Esophagus squamous epithelium (tissue), 5 donors: ENCODE data around the gene EIF3K. TPM values are rescaled to one million over a fixed set of nuclear protein-coding genes. Genes with fewer than 3 reads are reported as not detected.

ENCODE experiments used
- DNase-seq: peaks from one replicate; lab custom pipeline; 2025; lab: John Stamatoyannopoulos, UW
- H3K27ac ChIP-seq, 4 donors: fragments of 200-600 bp; sonication (generic); one replicate each; pipeline ENCODE4 v1.5.1; 2016 to 2019; ENCODE audit warnings: mild to moderate bottlenecking in 1 of 4
- H3K27me3 ChIP-seq, 4 donors: fragments of 200-600 bp; sonication (generic); 1 replicate in 3 of 4; 2 replicates in 1 of 4; pipeline versions ENCODE4 v1.5.1 to v1.6.0; 2017 to 2021; ENCODE audit warnings: antibody characterized with exemption in 1 of 4
- H3K36me3 ChIP-seq, 3 donors: fragments of 200-600 bp; sonication (generic); one replicate each; pipeline ENCODE4 v1.5.1; 2016 to 2019
- H3K4me1 ChIP-seq, 3 donors: fragments of 200-600 bp; sonication (generic); one replicate each; pipeline ENCODE4 v1.5.1; 2017 to 2019
- H3K4me3 ChIP-seq, 4 donors: fragments of 200-600 bp; sonication (generic); 1 replicate in 3 of 4; 2 replicates in 1 of 4; pipeline ENCODE4 v1.5.1; 2016 to 2019; ENCODE audit warnings: mild to moderate bottlenecking in 2 of 4, moderate library complexity in 1 of 4
- H3K9me3 ChIP-seq, 3 donors: fragments of 200-600 bp; sonication (generic); one replicate each; pipeline ENCODE4 v1.5.1; 2016 to 2019
- CTCF ChIP-seq, 6 experiments: fragments of 450-650 bp in 4 of 6; fragments of 200-600 bp in 2 of 6; sonication (generic) in 2 of 6; IDR thresholded peaks; one replicate each; pipeline ENCODE4 v1.5.1; 2016 to 2019; ENCODE audit warnings: antibody characterized with exemption in 6 of 6, mild to moderate bottlenecking in 4 of 6, moderate library complexity in 4 of 6
- POLR2A ChIP-seq, 4 donors: fragments of 450-650 bp; IDR thresholded peaks; one replicate each; pipeline ENCODE4 v1.6.1; 2017; ENCODE audit warnings: antibody characterized with exemption in 4 of 4, mild to moderate bottlenecking in 4 of 4, moderate library complexity in 3 of 4
- WGBS, 2 donors: methylation state at CpG; one replicate each; pipeline ENCODE4 v1.1.5; 2018; 5-methylcytosine and 5-hydroxymethylcytosine counted together
- intact Hi-C: fragments of 100-400 bp; cut with DNase I; formaldehyde crosslinking; loops from one replicate; pipeline ENCODE4 v1.15.0; 2022
- total RNA-seq, 4 donors: library from RNA; depleted of rRNA; stranded (reverse); fragments of >200 nt; gene quantifications; one replicate each; pipeline ENCODE4 v1.1.0, GENCODE V29; 2016
- donor health status: DM: yes; HTN: yes; CAD: no.

EIF3K gene
- total RNA-seq, 4 donors from 2014 or later: 437 to 578 (median 516) TPM

- Histone ChIP-seq H3K27ac (peak overlapping the region; percentile 97 to 100 (median 98)), H3K27me3 (no peaks in the 10 kb centered on the region), H3K4me1 (peaks cover 94 to 100% (median 97%) of the 10 kb centered on the region in 3 donors), H3K9me3 (no peaks in the 10 kb centered on the region), H3K36me3 (peaks cover 0 to 41% (median 4%) of the 10 kb centered on the region in 3 donors), H3K4me3 (peak overlapping the region in 1 of 4 donors; percentile 9)
- no peak for TF ChIP-seq POLR2A (IDR thresholded peaks at IDR 0.05)
- no peak for TF ChIP-seq CTCF (IDR thresholded peaks at IDR 0.05)
- no peak for DNase-seq
- intact Hi-C loops: no loop called here
- 45 to 60% methylated on average over 9 to 10 of the region's 13 CpGs for WGBS, 2 donors
Observed at GRCh38 chr19:38665219-38665931, 46.4 kb downstream of the EIF3K start.

- H3K4me3 ChIP-seq: peak overlapping the region in 1 of 4 donors; percentile 29
- no peak for DNase-seq
- 39 to 43% methylated on average over 11 to 14 of the region's 19 CpGs for WGBS, 2 donors
Observed at GRCh38 chr19:38665950-38666662, 47.1 kb downstream of the EIF3K start.

GRCh38 chr19:38666663-38667511 is 47.9 kb downstream of the EIF3K start:
- Histone ChIP-seq H3K27ac (peak overlapping the region; percentile 97 to 100 (median 98)), H3K4me1 (peaks cover 80 to 100% (median 91%) of the 10 kb centered on the region in 3 donors), H3K9me3 (no peaks in the 10 kb centered on the region), H3K4me3 (peak overlapping the region in 1 of 4 donors; percentile 29), H3K27me3 (no peaks in the 10 kb centered on the region), H3K36me3 (peaks cover 0 to 32% (median 4%) of the 10 kb centered on the region in 3 donors)
- intact Hi-C loops: no loop called here
- DNase-seq: no peak
- peak in 2 of 4 donors; percentile 8 to 22 for TF ChIP-seq POLR2A (IDR thresholded peaks at IDR 0.05)
- TF ChIP-seq CTCF (IDR thresholded peaks at IDR 0.05): no peak
- 10 to 29% methylated on average over 9 to 10 of the region's 10 CpGs for WGBS, 2 donors

More at GRCh38 chr19:38665950-38666662, 47.1 kb downstream of the EIF3K start:
- TF ChIP-seq POLR2A (IDR thresholded peaks at IDR 0.05): peak in 2 of 4 donors; percentile 16 to 28
- no peak for TF ChIP-seq CTCF (IDR thresholded peaks at IDR 0.05)
- intact Hi-C loops: no loop called here
- Histone ChIP-seq H3K4me1 (peaks cover 87 to 100% (median 96%) of the 10 kb centered on the region in 3 donors), H3K27me3 (no peaks in the 10 kb centered on the region), H3K36me3 (peaks cover 0 to 34% (median 4%) of the 10 kb centered on the region in 3 donors), H3K27ac (peak overlapping the region; percentile 97 to 100 (median 98)), H3K9me3 (no peaks in the 10 kb centered on the region)

GRCh38 chr19:38667661-38668171 is 48.7 kb downstream of the EIF3K start:
- Histone ChIP-seq H3K4me3 (no peak overlapping the region), H3K9me3 (no peaks in the 10 kb centered on the region), H3K27ac (peak overlapping the region; percentile 97 to 100 (median 98)), H3K36me3 (peaks cover 0 to 32% (median 4%) of the 10 kb centered on the region in 3 donors), H3K27me3 (no peaks in the 10 kb centered on the region), H3K4me1 (peaks cover 72 to 100% (median 86%) of the 10 kb centered on the region in 3 donors)
- TF ChIP-seq CTCF (IDR thresholded peaks at IDR 0.05) (no peak), POLR2A (IDR thresholded peaks at IDR 0.05) (no peak)
- no peak for DNase-seq
- WGBS, 2 donors: 27 to 43% methylated on average over 8 of the region's 8 CpGs
- intact Hi-C loops: no loop called here
